DMS153 (cell line): ENCODE measurements around the gene ENGASE.

Source experiments
- DNase-seq: peaks from one replicate; lab custom pipeline; 2025; lab: John Stamatoyannopoulos, UW

Gene ENGASE

DNA sequence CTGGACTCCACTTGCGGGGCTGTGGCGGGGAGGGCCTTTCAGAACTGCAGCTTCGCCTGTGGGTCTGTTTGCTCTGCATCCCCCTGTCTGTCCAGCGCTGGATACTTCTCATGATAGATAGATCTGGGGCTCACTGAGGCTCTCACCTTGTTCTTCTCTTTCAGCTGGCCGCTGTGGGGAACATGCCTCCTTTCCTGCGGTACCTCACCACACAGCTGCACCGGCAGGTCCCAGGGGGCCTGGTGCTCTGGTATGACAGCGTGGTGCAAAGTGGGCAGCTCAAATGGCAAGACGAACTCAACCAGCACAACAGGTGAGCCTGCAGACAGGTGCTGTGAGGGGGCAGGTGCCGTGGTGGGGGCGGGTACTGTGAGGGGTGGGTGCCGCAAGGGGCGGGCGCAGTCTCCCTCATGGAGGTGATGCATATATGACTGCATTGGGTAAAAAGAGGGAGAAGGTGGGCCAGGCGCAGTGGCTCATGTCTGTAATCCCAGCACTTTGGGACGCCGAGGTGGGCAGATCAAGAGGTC lies 6.2 kb downstream of the ENGASE start:
- DNase-seq = no peak

GRCh38 chr17:79081571-79082276 lies 7.1 kb downstream of the ENGASE start:
- DNase-seq = no peak

DNA sequence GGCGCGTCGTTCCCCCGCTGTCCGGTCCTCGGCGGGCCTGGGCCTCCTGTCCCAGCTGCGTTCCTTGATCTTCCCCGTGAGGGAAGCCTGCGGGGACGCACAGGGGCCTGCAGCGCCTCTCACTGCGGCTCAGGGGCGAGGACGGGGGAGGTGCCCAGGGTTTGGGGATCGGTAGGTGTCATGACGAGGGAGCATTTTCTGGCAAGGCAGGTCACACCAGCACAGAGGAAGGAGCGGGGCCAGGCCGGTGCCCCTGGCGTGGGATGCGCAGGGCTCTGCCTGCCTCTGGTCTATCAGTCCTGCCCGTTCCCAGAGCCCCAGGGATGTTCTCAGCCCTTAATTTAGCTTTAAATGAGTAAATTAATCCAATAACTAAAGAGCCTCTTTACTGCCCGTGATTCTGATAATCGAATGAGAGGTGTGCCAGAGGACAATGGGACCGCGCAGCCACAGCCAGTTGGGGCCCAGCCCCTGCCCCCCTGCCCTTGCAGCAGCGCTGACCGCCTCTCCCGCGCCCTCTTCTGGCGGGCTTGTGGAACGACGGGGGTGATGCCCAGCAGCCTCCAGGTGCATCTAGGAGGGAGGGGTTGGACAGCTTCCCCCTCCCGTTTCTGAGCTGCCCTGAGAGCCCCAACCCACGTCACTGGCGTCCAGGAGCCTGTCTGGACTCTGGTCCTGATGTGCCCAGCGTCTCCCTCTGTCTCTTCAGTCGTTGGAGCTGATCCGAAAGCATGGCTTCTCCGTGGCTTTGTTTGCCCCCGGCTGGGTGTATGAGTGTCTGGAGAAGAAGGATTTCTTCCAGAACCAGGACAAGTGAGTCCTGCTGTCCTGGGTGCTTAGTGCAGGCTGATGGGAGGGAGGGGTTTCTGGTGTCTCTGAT lies 7.9 kb downstream of the ENGASE start:
- DNase-seq = no peak

DNA sequence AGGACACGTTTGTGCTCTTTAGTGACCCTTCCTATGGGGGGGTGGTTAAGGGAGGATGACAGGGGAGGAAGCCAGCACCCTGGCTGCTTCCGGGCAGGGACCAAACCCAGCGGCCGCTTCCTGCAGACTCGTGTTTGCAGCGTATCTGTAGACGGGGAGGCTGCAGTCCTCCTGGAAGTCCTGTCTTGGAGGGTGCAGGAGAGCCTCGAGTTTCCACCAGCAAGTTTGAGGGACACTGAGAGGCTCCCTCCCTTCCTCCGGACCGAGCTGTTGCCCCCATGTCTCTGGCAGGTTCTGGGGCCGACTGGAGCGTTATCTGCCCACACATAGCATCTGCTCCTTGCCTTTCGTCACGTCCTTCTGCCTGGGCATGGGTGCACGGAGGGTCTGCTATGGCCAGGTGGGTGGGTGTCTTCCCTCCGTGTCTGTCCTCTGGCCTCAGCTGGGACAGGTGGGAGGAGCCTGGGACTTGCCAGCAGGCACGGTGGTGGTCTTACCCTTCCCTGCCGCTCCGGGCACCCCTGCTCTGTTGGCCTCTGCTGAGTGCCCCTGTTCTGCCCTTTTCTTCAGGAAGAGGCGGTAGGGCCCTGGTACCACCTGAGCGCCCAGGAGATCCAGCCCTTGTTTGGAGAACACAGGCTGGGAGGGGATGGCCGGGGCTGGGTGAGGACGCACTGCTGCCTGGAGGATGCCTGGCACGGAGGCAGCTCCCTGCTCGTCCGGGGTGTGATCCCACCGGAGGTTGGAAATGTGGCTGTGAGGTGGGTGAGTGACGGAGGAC lies 8.8 kb downstream of the ENGASE start:
- DNase-seq = no peak

- no peak for DNase-seq
These were observed 9.9 kb downstream of the ENGASE start for GRCh38 chr17:79084291-79085153.

GRCh38 chr17:79085154-79085920 lies 10.7 kb downstream of the ENGASE start:
- no peak for DNase-seq

GRCh38 chr17:79085921-79086551 lies 11.4 kb downstream of the ENGASE start:
- no peak for DNase-seq

- DNase-seq = no peak
These were observed 12.2 kb downstream of the ENGASE start for GRCh38 chr17:79086609-79087427.

- no peak for DNase-seq
These were observed 13.0 kb downstream of the ENGASE start for GRCh38 chr17:79087428-79088143.

GRCh38 chr17:79088247-79088996 lies 13.8 kb downstream of the ENGASE start:
- DNase-seq = no peak

DNA sequence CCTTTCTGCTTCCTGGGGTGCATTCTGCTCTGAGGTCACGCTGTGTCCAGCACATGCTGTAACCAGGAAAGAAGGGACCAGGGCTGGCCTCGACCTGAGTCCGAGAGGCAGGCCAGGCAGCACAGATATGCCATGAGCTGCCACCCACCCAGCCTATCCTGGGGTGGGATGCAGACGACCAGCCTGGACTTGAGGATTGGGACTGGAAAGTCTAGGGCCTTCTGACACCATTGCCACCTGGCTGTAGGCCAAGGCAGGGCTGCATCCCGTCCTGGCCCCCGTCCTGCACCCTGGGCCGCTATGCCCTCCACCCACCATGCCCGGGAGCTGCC lies 14.3 kb downstream of the ENGASE start:
- no peak for DNase-seq

GRCh38 chr17:79089720-79090442 lies 15.3 kb downstream of the ENGASE start:
- no peak for DNase-seq

DNA sequence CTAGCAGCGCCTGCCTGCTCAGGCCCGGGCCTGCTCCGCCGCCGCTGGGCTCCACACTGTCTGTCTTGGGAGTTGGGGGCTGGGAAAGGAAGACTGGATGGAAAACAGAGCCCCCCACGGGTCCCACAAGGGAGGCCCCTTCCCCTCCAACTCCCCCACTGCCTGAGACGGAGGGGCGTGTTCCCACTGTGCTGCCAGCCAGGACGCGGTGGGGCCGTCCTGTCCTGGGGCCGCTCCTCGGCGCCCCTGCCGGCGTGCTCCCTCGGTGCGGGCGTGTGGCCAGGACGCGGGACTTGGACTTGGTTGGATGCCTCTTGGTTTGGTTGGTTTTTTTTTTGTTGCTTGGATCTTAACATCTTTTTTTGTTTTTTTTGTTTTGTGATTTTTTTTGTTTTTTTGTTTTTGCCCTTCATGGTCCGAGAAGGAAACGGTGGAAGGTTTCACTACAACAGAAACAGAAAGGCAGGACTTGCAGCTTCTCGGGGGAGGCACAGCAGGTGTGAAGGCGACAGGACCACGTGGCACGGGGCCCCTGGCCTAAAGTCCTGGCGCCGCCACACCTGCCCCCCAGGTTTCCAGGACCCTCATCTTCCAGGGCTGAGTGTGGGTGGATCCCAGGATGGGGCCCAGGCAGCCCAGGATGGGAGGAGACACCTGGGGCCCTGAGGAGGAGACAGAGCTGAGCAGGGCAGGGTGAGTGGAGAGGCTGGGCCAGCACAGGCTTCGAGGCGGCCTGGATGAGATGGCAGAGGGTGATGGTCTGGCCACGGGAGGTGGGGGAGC lies 16.0 kb downstream of the ENGASE start:
- DNase-seq = no peak

GRCh38 chr17:79091226-79091670 lies 16.6 kb downstream of the ENGASE start:
- DNase-seq = no peak

DNA sequence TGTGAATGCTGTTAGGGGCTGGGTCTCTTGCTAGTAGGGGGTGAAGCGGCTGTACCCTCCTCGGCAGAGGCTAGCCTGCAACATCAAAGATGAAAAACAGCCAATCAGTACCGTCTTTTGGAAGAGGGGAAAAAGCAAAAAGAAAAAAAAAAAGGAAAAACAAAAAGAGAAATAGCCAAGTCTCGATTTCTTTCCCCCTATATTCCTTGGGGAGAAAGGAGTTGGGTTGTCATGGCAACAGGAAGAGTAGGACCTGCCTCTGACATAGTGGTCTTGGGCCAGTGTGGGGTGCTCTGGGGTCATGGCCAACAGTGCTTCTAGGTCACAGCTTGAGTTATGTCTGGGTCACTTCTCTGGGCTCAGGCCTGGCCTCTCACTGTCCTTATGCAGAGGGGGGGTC lies 17.9 kb downstream of the ENGASE start:
- DNase-seq = no peak

DNA sequence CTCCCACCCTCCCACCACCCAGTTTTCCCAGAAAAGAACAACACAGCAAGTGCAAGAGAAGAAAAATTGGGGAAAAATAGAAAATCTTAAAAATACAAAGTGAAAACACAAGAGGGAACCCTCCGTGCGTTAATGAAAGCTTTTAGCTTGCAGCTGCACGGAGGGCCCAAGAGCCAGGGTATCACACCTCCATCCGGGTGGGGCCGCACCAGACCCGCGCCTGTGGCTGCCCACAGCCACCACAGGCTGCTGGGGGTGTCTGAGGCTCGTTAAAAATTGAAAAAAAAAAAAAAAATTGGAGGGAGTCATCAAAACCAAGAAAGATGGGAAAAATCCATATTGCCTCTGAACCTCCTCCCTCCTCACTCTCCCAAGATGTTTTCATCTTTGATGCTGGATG lies 18.6 kb downstream of the ENGASE start:
- no peak for DNase-seq
